BLaER1 treated with 17β-estradiol and CSF1 and Interleukin-3, amounts not matched to agents 10 nM and 100 nM (cell line): ENCODE measurements around the gene TALDO1.

Experiments
- H3K27ac ChIP-seq, 11 experiments: shearing (Covaris generic); formaldehyde crosslinking; 2 replicates each; pipeline ENCODE4 v1.8.1; 2022
- H3K27me3 ChIP-seq, 11 experiments: shearing (Covaris generic); formaldehyde crosslinking; 2 replicates each; pipeline ENCODE4 v1.8.1; 2022
- H3K36me3 ChIP-seq, 11 experiments: shearing (Covaris generic); formaldehyde crosslinking; 2 replicates each; pipeline ENCODE4 v1.8.1; 2022
- H3K4me1 ChIP-seq, 10 experiments: shearing (Covaris generic); formaldehyde crosslinking; 2 replicates each; pipeline ENCODE4 v1.8.1; 2022
- H3K4me2 ChIP-seq, 11 experiments: shearing (Covaris generic); formaldehyde crosslinking; 2 replicates each; pipeline ENCODE4 v1.8.1; 2022
- H3K4me3 ChIP-seq, 10 experiments: shearing (Covaris generic); formaldehyde crosslinking; 2 replicates each; pipeline ENCODE4 v1.8.1; 2022
- H3K9ac ChIP-seq, 11 experiments: shearing (Covaris generic); formaldehyde crosslinking; 2 replicates each; pipeline ENCODE4 v1.8.1; 2022
- H3K9me3 ChIP-seq, 11 experiments: shearing (Covaris generic); formaldehyde crosslinking; replicated peaks in 1 of 11; 2 replicates each; pipeline ENCODE4 v1.8.1; 2022
- H4K20me1 ChIP-seq, 11 experiments: shearing (Covaris generic); formaldehyde crosslinking; 2 replicates each; pipeline ENCODE4 v1.8.1; 2022
- Cebpa-rat ChIP-seq, 11 experiments: shearing (Covaris generic); IDR thresholded peaks; 2 replicates each; pipeline ENCODE4 v1.8.1; 2022

Gene TALDO1

GRCh38 chr11:798093-798713 is 50.9 kb downstream of the TALDO1 start, which contains the start of gene SLC25A22:
SLC25A22 (minus strand) TSS chr11:798281; CDS start chr11:795006, 3,275 bp downstream.
- Histone ChIP-seq H4K20me1 (peaks cover 0 to 90% (median 55%) of the 10 kb centered on the region in 11 experiments; a peak in 18 of 22 replicates), H3K4me1 (peaks cover 28 to 52% (median 45%) of the 10 kb centered on the region in 10 experiments), H3K4me3 (peak within 1 kb of the TSS; percentile 63 to 92 (median 87)), H3K4me2 (peak within 1 kb of the TSS; percentile 99 to 100 (median 100)), H3K9me3 (no peaks in the 10 kb centered on the region), H3K27me3 (no peaks in the 10 kb centered on the region), H3K9ac (peak within 1 kb of the TSS; percentile 74 to 93 (median 87)), H3K27ac (peak within 1 kb of the TSS in 10 of 11 experiments; percentile 53 to 89 (median 82); a peak in 20 of 22 replicates), H3K36me3 (peaks cover 22 to 62% (median 55%) of the 10 kb centered on the region in 11 experiments; a peak in 20 of 22 replicates)
- TF ChIP-seq Cebpa-rat (IDR thresholded peaks at IDR 0.05) = no peak

DNA sequence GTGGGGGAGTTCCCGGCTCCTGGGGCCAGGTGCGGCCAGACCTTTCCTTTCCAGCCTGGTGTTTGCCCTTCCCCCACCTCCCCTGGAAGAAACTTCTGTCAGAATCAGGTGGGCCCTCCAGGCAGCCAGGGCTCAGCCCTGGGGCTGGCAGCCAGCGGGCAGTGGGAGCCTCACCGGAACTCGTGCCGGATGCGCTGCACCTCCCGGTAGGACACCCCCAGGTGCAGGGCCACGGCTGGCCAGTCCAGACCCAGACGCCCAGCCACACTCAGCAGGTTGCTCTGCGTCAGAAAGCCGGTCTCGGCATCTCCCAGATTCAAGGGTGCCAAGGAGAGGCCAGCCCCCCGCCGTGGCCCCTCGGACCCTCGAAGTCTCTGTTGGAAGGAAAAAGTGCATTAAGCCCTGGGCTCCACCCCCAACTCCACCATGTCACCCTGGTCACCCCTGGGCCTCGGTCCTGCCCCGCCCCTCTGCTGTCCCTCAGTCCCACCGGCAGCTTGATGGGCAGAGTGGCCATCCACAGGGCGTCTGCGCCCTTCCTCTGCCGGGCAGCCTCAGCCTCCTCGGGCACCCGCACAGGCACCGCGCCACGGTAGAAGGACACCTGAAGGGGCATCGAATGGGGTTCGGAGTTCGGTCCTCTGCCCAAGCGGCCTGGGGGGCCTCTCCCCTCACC is 52.5 kb downstream of the TALDO1 start:
- Histone ChIP-seq H3K36me3 (peaks cover 11 to 48% (median 40%) of the 10 kb centered on the region in 11 experiments; a peak in 20 of 22 replicates), H3K9ac (0 out of 22 replicates have a peak overlapping the region, but pooled peaks of 2 of the 11 experiments have one; percentile 18 to 93), H3K4me3 (no peak overlapping the region), H3K4me1 (peaks cover 44 to 60% (median 54%) of the 10 kb centered on the region in 10 experiments), H3K9me3 (no peaks in the 10 kb centered on the region), H3K4me2 (no peak overlapping the region), H4K20me1 (peaks cover 0 to 90% (median 53%) of the 10 kb centered on the region in 11 experiments; a peak in 18 of 22 replicates), H3K27me3 (no peaks in the 10 kb centered on the region), H3K27ac (no peak overlapping the region)
- no peak for TF ChIP-seq Cebpa-rat (IDR thresholded peaks at IDR 0.05)

- H3K4me2 ChIP-seq = no peak overlapping the region
- H3K36me3 ChIP-seq = peaks cover 11 to 47% (median 39%) of the 10 kb centered on the region in 11 experiments; a peak in 20 of 22 replicates
- H3K9me3 ChIP-seq = no peaks in the 10 kb centered on the region
- peaks cover 41 to 56% (median 51%) of the 10 kb centered on the region in 10 experiments for H3K4me1 ChIP-seq
- no peak overlapping the region for H3K4me3 ChIP-seq
- no peak for TF ChIP-seq Cebpa-rat (IDR thresholded peaks at IDR 0.05)
- no peak overlapping the region for H3K9ac ChIP-seq
- peaks cover 0 to 83% (median 46%) of the 10 kb centered on the region in 11 experiments; a peak in 18 of 22 replicates for H4K20me1 ChIP-seq
- no peaks in the 10 kb centered on the region for H3K27me3 ChIP-seq
- no peak overlapping the region for H3K27ac ChIP-seq
These were observed 53.2 kb downstream of the TALDO1 start for GRCh38 chr11:800473-800872.

DNA sequence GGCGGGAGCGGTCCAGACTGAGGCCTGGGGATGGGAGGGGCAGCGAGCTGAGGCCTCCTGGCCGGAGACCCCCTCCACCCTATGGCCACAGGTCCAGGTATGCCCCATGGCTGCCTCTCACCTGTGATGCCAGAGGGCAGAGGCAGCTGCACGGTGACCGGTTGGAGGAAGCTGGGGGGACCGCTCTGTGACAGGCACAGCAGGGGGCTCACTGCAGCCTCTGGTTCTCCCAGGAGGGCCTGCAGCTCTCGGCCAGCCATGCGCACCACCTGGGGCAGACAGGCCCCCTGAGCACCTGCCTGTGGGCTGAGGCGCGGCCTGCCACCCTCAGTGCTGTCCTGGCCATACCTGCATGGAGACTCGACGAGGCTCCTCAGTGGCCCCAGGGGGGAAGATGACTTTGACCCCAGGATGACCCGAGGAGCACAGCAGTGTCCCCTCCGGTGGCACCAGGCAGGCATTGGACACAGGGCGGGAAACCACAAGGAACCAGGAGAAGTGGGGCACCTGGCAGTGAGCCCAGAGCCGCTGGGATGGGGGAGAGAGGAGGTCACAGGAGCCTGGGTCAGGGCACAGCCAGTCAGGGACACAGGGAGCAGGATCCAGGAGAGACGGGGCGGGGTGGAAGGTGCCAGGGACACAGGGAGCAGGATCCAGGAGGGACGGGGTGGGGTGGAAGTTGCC is 54.0 kb downstream of the TALDO1 start:
- peaks cover 43 to 58% (median 52%) of the 10 kb centered on the region in 10 experiments for H3K4me1 ChIP-seq
- no peaks in the 10 kb centered on the region for H3K27me3 ChIP-seq
- no peak overlapping the region for H3K9ac ChIP-seq
- TF ChIP-seq Cebpa-rat (IDR thresholded peaks at IDR 0.05) = no peak
- peaks cover 0 to 78% (median 42%) of the 10 kb centered on the region in 11 experiments; a peak in 18 of 22 replicates for H4K20me1 ChIP-seq
- H3K4me3 ChIP-seq = no peak overlapping the region
- H3K36me3 ChIP-seq = peaks cover 11 to 47% (median 39%) of the 10 kb centered on the region in 11 experiments; a peak in 20 of 22 replicates
- no peak overlapping the region for H3K4me2 ChIP-seq
- H3K27ac ChIP-seq = no peak overlapping the region
- no peaks in the 10 kb centered on the region for H3K9me3 ChIP-seq

- H3K27ac ChIP-seq = no peak overlapping the region
- H3K9me3 ChIP-seq = no peaks in the 10 kb centered on the region
- no peak overlapping the region for H3K4me3 ChIP-seq
- no peaks in the 10 kb centered on the region for H3K27me3 ChIP-seq
- peak overlapping the region; percentile 92 to 100 (median 100); a peak in 18 of 22 replicates for H3K4me2 ChIP-seq
- peaks cover 37 to 53% (median 46%) of the 10 kb centered on the region in 10 experiments for H3K4me1 ChIP-seq
- H4K20me1 ChIP-seq = peaks cover 0 to 69% (median 33%) of the 10 kb centered on the region in 11 experiments; a peak in 16 of 22 replicates
- peaks cover 11 to 47% (median 39%) of the 10 kb centered on the region in 11 experiments; a peak in 20 of 22 replicates for H3K36me3 ChIP-seq
- TF ChIP-seq Cebpa-rat (IDR thresholded peaks at IDR 0.05) = no peak
- H3K9ac ChIP-seq = peak overlapping the region in 8 of 11 experiments; percentile 33 to 87 (median 82); a peak in 9 of 22 replicates
These were observed 54.9 kb downstream of the TALDO1 start for GRCh38 chr11:802018-802617.

- H3K27ac ChIP-seq = peak overlapping the region in 2 of 11 experiments; percentile 4 to 31; a peak in 1 of 22 replicates
- TF ChIP-seq Cebpa-rat (IDR thresholded peaks at IDR 0.05) = no peak
- peak overlapping the region; percentile 65 to 87 (median 82); a peak in 21 of 22 replicates for H3K9ac ChIP-seq
- H3K9me3 ChIP-seq = no peaks in the 10 kb centered on the region
- no peaks in the 10 kb centered on the region for H3K27me3 ChIP-seq
- H3K4me1 ChIP-seq = peaks cover 37 to 60% (median 52%) of the 10 kb centered on the region in 10 experiments
- peak overlapping the region; percentile 92 to 100 (median 100) for H3K4me2 ChIP-seq
- peak overlapping the region in 9 of 10 experiments; percentile 69 to 84 (median 72); a peak in 15 of 20 replicates for H3K4me3 ChIP-seq
- H4K20me1 ChIP-seq = peaks cover 0 to 66% (median 29%) of the 10 kb centered on the region in 11 experiments; a peak in 15 of 22 replicates
- peaks cover 11 to 47% (median 39%) of the 10 kb centered on the region in 11 experiments; a peak in 20 of 22 replicates for H3K36me3 ChIP-seq
These were observed 55.6 kb downstream of the TALDO1 start for GRCh38 chr11:802693-803466.

DNA sequence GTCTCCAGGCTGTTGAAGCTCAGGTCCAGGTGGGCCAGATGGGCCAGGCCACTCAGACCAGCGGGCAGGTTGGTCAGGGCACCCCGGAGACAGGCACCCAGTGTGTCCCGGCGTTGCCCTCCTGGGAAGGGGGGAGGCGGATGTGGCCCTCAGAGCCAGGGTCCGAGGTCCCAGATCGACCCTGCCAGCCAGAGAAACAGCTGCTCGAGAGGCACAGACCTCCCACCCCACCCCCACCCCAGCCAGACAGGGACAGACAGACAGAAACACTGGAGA is 56.1 kb downstream of the TALDO1 start:
- H3K4me3 ChIP-seq = peak overlapping the region; percentile 66 to 84 (median 72); a peak in 17 of 20 replicates
- H3K4me2 ChIP-seq = peak overlapping the region; percentile 92 to 100 (median 100)
- no peaks in the 10 kb centered on the region for H3K9me3 ChIP-seq
- H3K9ac ChIP-seq = peak overlapping the region; percentile 65 to 87 (median 82); a peak in 21 of 22 replicates
- peaks cover 41 to 63% (median 56%) of the 10 kb centered on the region in 10 experiments for H3K4me1 ChIP-seq
- TF ChIP-seq Cebpa-rat (IDR thresholded peaks at IDR 0.05) = no peak
- peak overlapping the region in 2 of 11 experiments; percentile 4 to 31; a peak in 1 of 22 replicates for H3K27ac ChIP-seq
- H4K20me1 ChIP-seq = peaks cover 0 to 64% (median 28%) of the 10 kb centered on the region in 11 experiments; a peak in 15 of 22 replicates
- H3K36me3 ChIP-seq = peaks cover 11 to 47% (median 39%) of the 10 kb centered on the region in 11 experiments; a peak in 20 of 22 replicates
- H3K27me3 ChIP-seq = no peaks in the 10 kb centered on the region
